Prostate gland (tissue), 2 donors: ENCODE results near the gene INTS13.

Experiments
- CTCF ChIP-seq, 4 experiments: fragments of 200-600 bp in 2 of 4; fragments of 450-650 bp in 2 of 4; sonication (generic) in 2 of 4; IDR thresholded peaks; 1 replicate in 3 of 4; 2 replicates in 1 of 4; pipeline ENCODE4 v1.5.1; 2016 to 2019; ENCODE audit warnings: antibody characterized with exemption in 4 of 4, mild to moderate bottlenecking in 2 of 4, moderate library complexity in 2 of 4
- POLR2A ChIP-seq: fragments of 450-650 bp; IDR thresholded peaks from one replicate; pipeline ENCODE4 v1.6.1; 2016; ENCODE audit warnings: antibody characterized with exemption, mild to moderate bottlenecking
- POLR2AphosphoS5 ChIP-seq: sonication (generic); formaldehyde crosslinking; IDR thresholded peaks from one replicate; pipeline ENCODE4 v1.6.1; 2017; ENCODE audit warnings: antibody characterized with exemption

DNA sequence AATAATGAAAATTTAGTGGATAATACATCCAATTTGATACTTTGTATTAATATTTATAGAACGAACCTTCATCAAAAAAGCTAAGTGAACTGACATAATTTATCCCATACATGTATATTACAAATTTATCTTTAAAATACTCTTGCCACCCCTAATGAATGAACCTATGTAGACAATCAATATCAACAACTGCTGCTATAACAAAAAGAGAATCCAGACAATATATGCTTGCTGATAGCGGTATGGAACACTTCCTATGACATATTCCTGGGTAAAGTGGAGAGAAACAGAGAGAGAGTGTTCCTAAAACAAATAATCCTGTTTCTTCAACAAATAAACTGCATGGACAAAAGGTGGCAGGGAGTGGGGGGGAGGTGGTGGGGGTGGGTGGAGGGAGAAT lies 45.1 kb upstream of the INTS13 start:
- TF ChIP-seq CTCF (IDR thresholded peaks at IDR 0.05) (no peak), POLR2AphosphoS5 (no peak), POLR2A (no peak)
